ENCODE results near the gene TBC1D22A.

GRCh38 chr22:46881373-46882118 is 119.1 kb downstream of the TBC1D22A start:
- TF ChIP-seq EZH2phosphoT487 (IDR thresholded peaks at IDR 0.05; ENCODE audit: unreplicated experiment) (no peak), POLR2AphosphoS5 (IDR thresholded peaks at IDR 0.05; ENCODE audit: low read depth) (no peak), ETS1 (IDR thresholded peaks at IDR 0.05) (no peak), CTCF (conservative IDR thresholded peaks at IDR 0.05; ENCODE audit: low read depth in 2 of 2) (no peak), EZH2 (IDR thresholded peaks at IDR 0.05; ENCODE audit: low read depth, unreplicated experiment) (no peak), REST (IDR thresholded peaks at IDR 0.05; ENCODE audit: unreplicated experiment) (no peak), JUNB (IDR thresholded peaks at IDR 0.05; ENCODE audit: unreplicated experiment) (no peak), CREB1 (CRISPR knock-in tag; IDR thresholded peaks at IDR 0.05; ENCODE audit: low read depth) (no peak), ZNF331 (CRISPR knock-in tag; IDR thresholded peaks at IDR 0.05; ENCODE audit: low read depth) (no peak)
